MCF 10A (cell line): ENCODE data around the gene TMCO4. TPM values are rescaled to one million over a fixed set of nuclear protein-coding genes. Genes with fewer than 3 reads are reported as not detected.

ENCODE experiments used
- BruUV-seq: library from RNA; stranded (reverse); fragments of 400-500 nt; replicated peaks from 2 replicates; lab custom pipeline; 2021; lab: Mats Ljungman, UMichigan
- CTCF ChIA-PET: fragments of 300-600 bp; sonication (Branson Sonifier 250); formaldehyde crosslinking; extraction: SDS; loops from one replicate; lab custom pipeline; 2021; ENCODE audit warnings: antibody characterized with exemption, inconsistent platforms; lab: Yijun Ruan, JAX
- POLR2A ChIA-PET: fragments of 300-600, 350-650 bp; sonication (Branson Sonifier 250); formaldehyde crosslinking; extraction: SDS; loops from one replicate; lab custom pipeline; 2020; ENCODE audit warnings: antibody characterized with exemption, inconsistent platforms; lab: Yijun Ruan, JAX
- DNase-seq: peaks from one replicate; pipeline ENCODE4 v3.0.0-alpha.2; 2018; ENCODE audit not compliant: unreplicated experiment
- H3K27ac Mint-ChIP-seq: one replicate; pipeline ENCODE4 v1.8.0; 2022; ENCODE audit warnings: mild to moderate bottlenecking, low read depth, mixed read lengths; ENCODE audit not compliant: unreplicated experiment
- H3K27me3 Mint-ChIP-seq: one replicate; pipeline ENCODE4 v1.8.0; 2022; ENCODE audit warnings: mixed read lengths; ENCODE audit not compliant: insufficient read depth, unreplicated experiment
- H3K36me3 Mint-ChIP-seq: one replicate; pipeline ENCODE4 v1.8.0; 2022; ENCODE audit warnings: mild to moderate bottlenecking, moderate library complexity, mixed read lengths; ENCODE audit not compliant: insufficient read depth, unreplicated experiment
- H3K4me1 Mint-ChIP-seq: one replicate; pipeline ENCODE4 v1.8.0; 2022; ENCODE audit warnings: mixed read lengths; ENCODE audit not compliant: insufficient read depth, unreplicated experiment
- H3K4me3 Mint-ChIP-seq: one replicate; pipeline ENCODE4 v1.8.0; 2022; ENCODE audit warnings: mild to moderate bottlenecking, moderate library complexity, mixed read lengths; ENCODE audit not compliant: unreplicated experiment
- H3K9me3 Mint-ChIP-seq: one replicate; pipeline ENCODE4 v1.8.0; 2022; ENCODE audit warnings: mixed read lengths; ENCODE audit not compliant: unreplicated experiment
- CTCF ChIP-seq: fragments of 200-600 bp; IDR thresholded peaks from one replicate; pipeline ENCODE4 v1.8.0; 2022; ENCODE audit warnings: antibody characterized with exemption, mild to moderate bottlenecking; ENCODE audit not compliant: unreplicated experiment
- intact Hi-C: fragments of 100-400 bp; cut with micrococcal nuclease; formaldehyde crosslinking; loops from 2 replicates; pipeline ENCODE4 v1.14.1; 2022
- total RNA-seq: library from RNA; stranded (reverse); gene quantifications from 2 replicates; pipeline ENCODE4 v1.2.3, GENCODE V29; 2022

TMCO4 gene
- total RNA-seq, 1 experiment from 2014 or later, result 20.5 TPM

GRCh38 chr1:19768353-19769210 lies 31.1 kb downstream of the TMCO4 start:
- ChIA-PET CTCF (no interaction called here), POLR2A (no interaction called here)
- intact Hi-C loops, result no loop called here
- no peak overlapping the region for H3K4me3 Mint-ChIP-seq
- H3K9me3 Mint-ChIP-seq, result no peaks in the 10 kb centered on the region
- H3K4me1 Mint-ChIP-seq, result peaks cover 14% of the 10 kb centered on the region
- no peaks in the 10 kb centered on the region for H3K27me3 Mint-ChIP-seq
- BruUV-seq, result no TSS peak
- DNase-seq, result no peak
- H3K27ac Mint-ChIP-seq, result no peak overlapping the region
- no peak for TF ChIP-seq CTCF
- peaks cover 18% of the 10 kb centered on the region for H3K36me3 Mint-ChIP-seq

- CTCF ChIA-PET, result interaction anchor here (0.5 to 1.2 kb wide), 2 partner anchors 18 to 103 kb away, joined by 3 to 4 read pairs; no protein-coding TSS in a partner anchor
- Mint-ChIP-seq H3K36me3 (peaks cover 18% of the 10 kb centered on the region), H3K4me3 (no peak overlapping the region), H3K4me1 (peaks cover 14% of the 10 kb centered on the region), H3K27ac (no peak overlapping the region), H3K9me3 (no peaks in the 10 kb centered on the region), H3K27me3 (no peaks in the 10 kb centered on the region)
- BruUV-seq, result no TSS peak
- TF ChIP-seq CTCF, result no peak
- DNase-seq, result peak; percentile 79
- POLR2A ChIA-PET, result interaction anchor here (1.1 kb wide), 1 partner anchor 8 kb away, joined by 3 read pairs; no protein-coding TSS in a partner anchor
- intact Hi-C loops, result no loop called here
Measured at GRCh38 chr1:19765623-19766022, 34.1 kb downstream of the TMCO4 start.

DNA sequence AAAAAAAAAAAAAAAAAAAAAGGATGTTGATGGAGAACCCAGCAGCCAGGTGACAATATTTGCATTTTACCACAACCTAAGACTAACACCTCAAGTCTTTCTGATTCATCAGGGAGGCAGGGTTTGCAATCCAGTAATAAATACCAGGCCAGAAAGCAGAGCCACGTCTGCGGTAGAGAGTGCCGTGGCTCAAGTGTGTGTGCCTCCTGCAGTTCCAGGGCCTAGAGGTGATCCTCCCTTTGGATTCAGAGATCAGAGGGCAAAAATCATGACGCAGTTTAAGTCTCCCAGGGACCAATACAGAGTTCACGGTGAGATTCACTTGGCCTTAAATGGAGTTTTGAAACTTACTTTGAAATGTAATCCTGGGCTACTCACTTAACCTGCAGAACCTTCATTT lies 34.9 kb downstream of the TMCO4 start:
- Mint-ChIP-seq H3K36me3 (peaks cover 18% of the 10 kb centered on the region), H3K4me3 (no peak overlapping the region), H3K27ac (no peak overlapping the region), H3K4me1 (peaks cover 14% of the 10 kb centered on the region), H3K9me3 (no peaks in the 10 kb centered on the region), H3K27me3 (no peaks in the 10 kb centered on the region)
- CTCF ChIA-PET, result no interaction called here
- POLR2A ChIA-PET, result no interaction called here
- no TSS peak for BruUV-seq
- no peak for DNase-seq
- intact Hi-C loops, result loop anchor here (5.0 kb wide), 2 partner anchors 107 to 387 kb away; no protein-coding TSS in a partner anchor
- TF ChIP-seq CTCF, result no peak

DNA sequence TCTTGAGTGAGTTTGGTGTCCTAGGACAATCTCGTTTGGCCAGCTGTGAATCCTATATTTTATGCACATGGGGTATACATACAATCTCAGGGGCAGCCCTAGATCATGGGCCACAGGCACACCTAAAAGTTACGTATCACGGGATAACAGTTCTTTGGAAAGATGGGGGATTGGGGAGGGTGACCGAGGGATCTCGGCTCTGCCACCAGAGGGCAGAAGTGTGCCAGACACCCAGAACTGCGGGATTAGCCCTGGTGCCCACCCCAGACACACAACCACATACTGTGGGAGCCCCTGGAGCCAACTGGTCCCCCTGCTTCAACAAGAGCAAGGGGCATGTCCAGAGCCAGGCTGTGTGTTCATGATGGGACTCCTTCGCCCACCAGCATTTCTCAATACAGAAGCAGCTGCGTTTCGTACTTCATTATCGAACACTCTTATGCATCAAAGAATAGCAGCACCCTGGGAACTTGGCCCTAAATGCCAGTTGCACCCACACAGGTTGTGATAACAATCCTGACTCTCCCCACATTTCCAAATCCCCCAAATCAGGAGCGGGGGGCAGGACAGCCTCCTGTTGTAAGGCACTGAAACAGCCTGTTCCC lies 37.4 kb downstream of the TMCO4 start:
- no peaks in the 10 kb centered on the region for H3K27me3 Mint-ChIP-seq

More for the DNA sequence above, 37.4 kb downstream of the TMCO4 start:
- intact Hi-C loops, result loop anchor here (1.0 to 5.0 kb wide), 3 partner anchors 49 to 390 kb away; no protein-coding TSS in a partner anchor
- TF ChIP-seq CTCF, result peak; percentile 69
- Mint-ChIP-seq H3K27ac (no peak overlapping the region), H3K4me3 (no peak overlapping the region), H3K9me3 (no peaks in the 10 kb centered on the region), H3K4me1 (peaks cover 20% of the 10 kb centered on the region), H3K36me3 (peaks cover 20% of the 10 kb centered on the region)
- BruUV-seq, result no TSS peak
- DNase-seq, result peak; percentile 44
- POLR2A ChIA-PET, result interaction anchor here (1.0 kb wide), 1 partner anchor 21 kb away, joined by 3 read pairs; no protein-coding TSS in a partner anchor
- CTCF ChIA-PET, result interaction anchor here (0.6 to 1.4 kb wide), 15 partner anchors 8 to 1212 kb away, joined by 3 to 13 read pairs (median 4); no protein-coding TSS in a partner anchor
